Gastroesophageal sphincter (tissue), 3 donors: Measurements from ENCODE around the gene TAF13.

Source experiments
- EP300 ChIP-seq: sonication (generic); formaldehyde crosslinking; IDR thresholded peaks from one replicate; pipeline ENCODE4 v1.6.1; 2017; ENCODE audit warnings: antibody characterized with exemption, mild to moderate bottlenecking
- POLR2A ChIP-seq, 2 donors: fragments of 450-650 bp; IDR thresholded peaks; one replicate each; pipeline ENCODE4 v1.6.1; 2017; ENCODE audit warnings: antibody characterized with exemption in 2 of 2, mild to moderate bottlenecking in 2 of 2, moderate library complexity in 1 of 2
- POLR2AphosphoS5 ChIP-seq: sonication (generic); formaldehyde crosslinking; IDR thresholded peaks from one replicate; pipeline ENCODE4 v1.6.1; 2017; ENCODE audit warnings: antibody characterized with exemption
- TF ChIP-seq, protein P1 (sequence below), 4 experiments: fragments of 200-600 bp in 2 of 4; fragments of 450-650 bp in 2 of 4; sonication (generic) in 1 of 4; IDR thresholded peaks; one replicate each; pipeline ENCODE4 v1.5.1; 2017 to 2019; ENCODE audit warnings: antibody characterized with exemption in 4 of 4, mild to moderate bottlenecking in 2 of 4, moderate library complexity in 2 of 4

- no peak for TF ChIP-seq POLR2A (IDR thresholded peaks at IDR 0.05)
- TF ChIP-seq, protein P1, sequence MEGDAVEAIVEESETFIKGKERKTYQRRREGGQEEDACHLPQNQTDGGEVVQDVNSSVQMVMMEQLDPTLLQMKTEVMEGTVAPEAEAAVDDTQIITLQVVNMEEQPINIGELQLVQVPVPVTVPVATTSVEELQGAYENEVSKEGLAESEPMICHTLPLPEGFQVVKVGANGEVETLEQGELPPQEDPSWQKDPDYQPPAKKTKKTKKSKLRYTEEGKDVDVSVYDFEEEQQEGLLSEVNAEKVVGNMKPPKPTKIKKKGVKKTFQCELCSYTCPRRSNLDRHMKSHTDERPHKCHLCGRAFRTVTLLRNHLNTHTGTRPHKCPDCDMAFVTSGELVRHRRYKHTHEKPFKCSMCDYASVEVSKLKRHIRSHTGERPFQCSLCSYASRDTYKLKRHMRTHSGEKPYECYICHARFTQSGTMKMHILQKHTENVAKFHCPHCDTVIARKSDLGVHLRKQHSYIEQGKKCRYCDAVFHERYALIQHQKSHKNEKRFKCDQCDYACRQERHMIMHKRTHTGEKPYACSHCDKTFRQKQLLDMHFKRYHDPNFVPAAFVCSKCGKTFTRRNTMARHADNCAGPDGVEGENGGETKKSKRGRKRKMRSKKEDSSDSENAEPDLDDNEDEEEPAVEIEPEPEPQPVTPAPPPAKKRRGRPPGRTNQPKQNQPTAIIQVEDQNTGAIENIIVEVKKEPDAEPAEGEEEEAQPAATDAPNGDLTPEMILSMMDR (IDR thresholded peaks at IDR 0.05) = no peak
- TF ChIP-seq EP300 = no peak
- no peak for TF ChIP-seq POLR2AphosphoS5
These were observed 15.1 kb downstream of the TAF13 start for GRCh38 chr1:109060707-109061106.
